ENCODE data around the gene SUSD4.

DNA sequence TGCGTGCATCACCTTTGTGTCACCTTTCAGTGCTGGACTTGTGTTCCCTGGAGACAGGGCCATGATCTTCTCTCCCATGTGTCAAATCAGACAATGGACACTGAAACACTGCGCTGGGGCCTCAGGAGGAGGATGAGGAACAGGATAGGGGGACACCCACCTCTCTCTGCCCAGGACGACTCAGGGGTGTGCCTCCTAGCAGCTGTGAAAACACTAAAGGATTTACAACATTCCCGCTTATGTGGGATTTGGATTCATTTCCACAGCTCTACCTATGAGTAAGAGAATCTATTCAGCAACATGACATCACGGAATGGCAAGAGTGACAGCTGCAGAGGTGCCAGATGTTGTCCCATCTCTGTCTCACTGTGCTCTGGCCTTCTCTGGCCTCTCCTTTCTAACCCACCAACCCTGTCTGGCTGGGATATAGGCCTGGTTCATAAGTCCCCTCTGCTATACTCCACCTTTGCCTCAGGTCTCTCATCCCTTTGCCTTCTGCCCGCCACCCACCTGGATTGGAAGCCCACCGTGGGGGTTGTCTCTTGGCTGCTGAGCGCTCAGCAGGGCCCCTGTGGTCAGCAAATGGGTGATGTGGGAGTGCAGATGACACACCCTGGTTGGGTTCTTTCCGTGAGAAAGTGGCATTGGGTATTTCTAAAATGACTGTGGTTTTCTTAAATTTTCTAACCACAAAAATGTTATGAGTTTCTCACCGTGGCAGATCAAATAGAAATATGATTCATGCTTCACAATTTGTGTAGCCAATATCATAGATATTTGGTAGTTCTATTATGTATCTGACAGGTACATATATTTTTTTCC is 173.9 kb downstream of the SUSD4 start:
- no peak for TF ChIP-seq POLR2A (IDR thresholded peaks at IDR 0.05)
- TF ChIP-seq, protein P1, sequence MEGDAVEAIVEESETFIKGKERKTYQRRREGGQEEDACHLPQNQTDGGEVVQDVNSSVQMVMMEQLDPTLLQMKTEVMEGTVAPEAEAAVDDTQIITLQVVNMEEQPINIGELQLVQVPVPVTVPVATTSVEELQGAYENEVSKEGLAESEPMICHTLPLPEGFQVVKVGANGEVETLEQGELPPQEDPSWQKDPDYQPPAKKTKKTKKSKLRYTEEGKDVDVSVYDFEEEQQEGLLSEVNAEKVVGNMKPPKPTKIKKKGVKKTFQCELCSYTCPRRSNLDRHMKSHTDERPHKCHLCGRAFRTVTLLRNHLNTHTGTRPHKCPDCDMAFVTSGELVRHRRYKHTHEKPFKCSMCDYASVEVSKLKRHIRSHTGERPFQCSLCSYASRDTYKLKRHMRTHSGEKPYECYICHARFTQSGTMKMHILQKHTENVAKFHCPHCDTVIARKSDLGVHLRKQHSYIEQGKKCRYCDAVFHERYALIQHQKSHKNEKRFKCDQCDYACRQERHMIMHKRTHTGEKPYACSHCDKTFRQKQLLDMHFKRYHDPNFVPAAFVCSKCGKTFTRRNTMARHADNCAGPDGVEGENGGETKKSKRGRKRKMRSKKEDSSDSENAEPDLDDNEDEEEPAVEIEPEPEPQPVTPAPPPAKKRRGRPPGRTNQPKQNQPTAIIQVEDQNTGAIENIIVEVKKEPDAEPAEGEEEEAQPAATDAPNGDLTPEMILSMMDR (IDR thresholded peaks at IDR 0.05) = no peak

Measured in uterus (tissue), 2 donors.